Keratinocyte (primary cell): Measurements from ENCODE around the gene PAOX.

Source experiments
- EZH2 ChIP-seq: IDR thresholded peaks from one replicate; pipeline ENCODE4 v1.6.1; 2012; ENCODE audit warnings: inconsistent platforms, mild to moderate bottlenecking, low read length, moderate library complexity
- TF ChIP-seq, protein P1 (sequence below), 3 experiments: IDR thresholded peaks in 1 of 3; conservative IDR thresholded peaks in 1 of 3; optimal IDR thresholded peaks in 1 of 3; 2 replicates in 2 of 3; 3 replicates in 1 of 3; pipeline versions ENCODE3 to v1.5.1; 2011; ENCODE audit warnings: low read length in 3 of 3, mild to moderate bottlenecking in 3 of 3, moderate library complexity in 2 of 3, control low read depth in 1 of 3, inconsistent platforms in 1 of 3; ENCODE audit not compliant: insufficient read depth in 2 of 3; ENCODE audit errors: extremely low read depth in 1 of 3

DNA sequence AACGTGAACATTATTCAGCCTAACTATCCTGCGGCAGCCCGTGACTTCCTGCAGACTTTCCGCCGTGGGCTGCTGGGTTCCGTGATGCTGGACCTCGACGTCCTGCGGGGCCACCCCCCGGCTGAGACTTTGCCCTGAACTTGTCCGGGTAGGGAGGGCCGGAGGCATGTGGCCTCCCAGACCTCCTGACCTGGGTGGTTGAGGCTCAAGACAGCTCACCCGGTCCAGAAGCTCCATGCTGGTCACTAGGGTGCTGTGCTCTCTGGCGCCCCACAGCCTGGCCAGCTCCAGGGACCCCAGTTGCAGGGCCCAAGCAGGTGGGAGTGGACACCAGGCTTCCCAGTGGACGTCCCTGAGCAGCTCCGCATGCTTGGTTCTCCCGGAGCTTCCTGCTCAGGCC is 41.0 kb downstream of the PAOX start:
- TF ChIP-seq, protein P1, sequence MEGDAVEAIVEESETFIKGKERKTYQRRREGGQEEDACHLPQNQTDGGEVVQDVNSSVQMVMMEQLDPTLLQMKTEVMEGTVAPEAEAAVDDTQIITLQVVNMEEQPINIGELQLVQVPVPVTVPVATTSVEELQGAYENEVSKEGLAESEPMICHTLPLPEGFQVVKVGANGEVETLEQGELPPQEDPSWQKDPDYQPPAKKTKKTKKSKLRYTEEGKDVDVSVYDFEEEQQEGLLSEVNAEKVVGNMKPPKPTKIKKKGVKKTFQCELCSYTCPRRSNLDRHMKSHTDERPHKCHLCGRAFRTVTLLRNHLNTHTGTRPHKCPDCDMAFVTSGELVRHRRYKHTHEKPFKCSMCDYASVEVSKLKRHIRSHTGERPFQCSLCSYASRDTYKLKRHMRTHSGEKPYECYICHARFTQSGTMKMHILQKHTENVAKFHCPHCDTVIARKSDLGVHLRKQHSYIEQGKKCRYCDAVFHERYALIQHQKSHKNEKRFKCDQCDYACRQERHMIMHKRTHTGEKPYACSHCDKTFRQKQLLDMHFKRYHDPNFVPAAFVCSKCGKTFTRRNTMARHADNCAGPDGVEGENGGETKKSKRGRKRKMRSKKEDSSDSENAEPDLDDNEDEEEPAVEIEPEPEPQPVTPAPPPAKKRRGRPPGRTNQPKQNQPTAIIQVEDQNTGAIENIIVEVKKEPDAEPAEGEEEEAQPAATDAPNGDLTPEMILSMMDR (optimal IDR thresholded peaks at IDR 0.05 in 1 of 3, IDR thresholded peaks at IDR 0.05 in 1 of 3, conservative IDR thresholded peaks at IDR 0.05 in 1 of 3; ENCODE audit: extremely low read depth in 1 of 3, insufficient read depth in 2 of 3, low read length in 3 of 3) = no peak
- TF ChIP-seq EZH2 = no peak
